GM19351 (cell line): ENCODE measurements around the gene GPR101.

Source experiments
- ATAC-seq: cut with Tn5 transposase; IDR thresholded peaks from one replicate; pipeline ENCODE4 v1.9.1; 2021; ENCODE audit warnings: mild to moderate bottlenecking, moderate library complexity; ENCODE audit not compliant: unreplicated experiment

Gene GPR101

GRCh38 chrX:137033774-137034507, at the start of gene GPR101:
Gene GPR101, minus strand, starts transcription at chrX:137033995. Its CDS starts 2,321 bp downstream, at chrX:137031674.
- no peak for ATAC-seq

- ATAC-seq = no peak
Observed at GRCh38 chrX:137081239-137081638, 47.4 kb upstream of the GPR101 start.

GRCh38 chrX:137072396-137072795, 38.6 kb upstream of the GPR101 start:
- no peak for ATAC-seq

- no peak for ATAC-seq
Observed at GRCh38 chrX:137071596-137071995, 37.8 kb upstream of the GPR101 start.

GRCh38 chrX:137067147-137067546, 33.4 kb upstream of the GPR101 start:
- no peak for ATAC-seq

GRCh38 chrX:137062915-137063617, 29.3 kb upstream of the GPR101 start:
- ATAC-seq = no peak

- no peak for ATAC-seq
Observed at GRCh38 chrX:137058339-137059127, 24.7 kb upstream of the GPR101 start.

- no peak for ATAC-seq
Observed at GRCh38 chrX:137052643-137053235, 18.9 kb upstream of the GPR101 start.

GRCh38 chrX:137051978-137052642, 18.3 kb upstream of the GPR101 start:
- ATAC-seq = peak; percentile 96

GRCh38 chrX:137044893-137045292, 11.1 kb upstream of the GPR101 start:
- no peak for ATAC-seq

GRCh38 chrX:137043736-137044135, 9.9 kb upstream of the GPR101 start:
- no peak for ATAC-seq

GRCh38 chrX:137041329-137041728, 7.5 kb upstream of the GPR101 start:
- ATAC-seq = no peak

GRCh38 chrX:137040113-137040794, 6.5 kb upstream of the GPR101 start:
- ATAC-seq = no peak

GRCh38 chrX:137034508-137034872, 695 bp upstream of the GPR101 start:
- no peak for ATAC-seq

GRCh38 chrX:137032841-137033773, 688 bp downstream of the GPR101 start:
- no peak for ATAC-seq

- ATAC-seq = peak; percentile 6
Observed at GRCh38 chrX:137032341-137032694, 1.5 kb downstream of the GPR101 start.

- peak; percentile 76 for ATAC-seq
Observed at GRCh38 chrX:137031517-137032340, 2.1 kb downstream of the GPR101 start.

GRCh38 chrX:137031039-137031438, 2.8 kb downstream of the GPR101 start:
- peak; percentile 2 for ATAC-seq
